Measurements from ENCODE around the gene MTHFD1. TPM values are rescaled to one million over a fixed set of nuclear protein-coding genes. Genes with fewer than 3 reads are reported as not detected.

The MTHFD1 gene
- 99.2 to 123 TPM (median 105 TPM) in 5 replicates for total RNA-seq (2022; extraction: Qiagen RNA extraction)

DNA sequence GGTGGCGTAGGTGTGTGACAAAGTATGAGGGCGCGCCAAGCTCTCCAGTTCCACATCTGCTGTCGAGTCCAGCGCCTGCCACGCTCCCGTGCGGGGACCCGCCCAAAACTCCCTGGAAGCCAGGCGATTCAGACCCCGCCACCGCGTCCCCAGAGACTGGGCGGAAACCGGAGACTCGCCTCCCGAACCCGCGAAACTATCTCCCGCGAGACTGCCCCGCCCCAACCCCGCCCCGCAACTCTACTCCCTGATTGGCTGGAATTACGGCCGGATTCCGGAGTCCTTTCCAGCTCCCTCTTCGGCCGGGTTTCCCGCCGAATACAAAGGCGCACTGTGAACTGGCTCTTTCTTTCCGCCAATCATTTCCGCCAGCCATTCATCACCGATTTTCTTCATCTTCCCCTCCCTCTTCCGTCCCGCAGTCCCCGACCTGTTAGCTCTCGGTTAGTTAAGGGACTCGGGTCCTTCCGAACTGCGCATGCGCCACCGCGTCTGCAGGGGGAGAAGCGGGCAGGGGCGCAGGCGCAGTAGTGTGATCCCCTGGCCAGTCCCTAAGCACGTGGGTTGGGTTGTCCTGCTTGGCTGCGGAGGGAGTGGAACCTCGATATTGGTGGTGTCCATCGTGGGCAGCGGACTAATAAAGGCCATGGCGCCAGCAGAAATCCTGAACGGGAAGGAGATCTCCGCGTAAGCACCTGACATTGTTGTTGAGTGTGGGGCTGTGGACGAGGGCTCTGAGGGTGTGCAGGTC lies at the start of gene MTHFD1:
MTHFD1 (plus strand) TSS at position 572 of the 751 bp plus-strand sequence; CDS start at position 647, 75 bp downstream.

GRCh38 chr14:64465191-64465822 lies 77.2 kb downstream of the MTHFD1 start, which contains the start of gene AKAP5:
Gene AKAP5 (plus strand): TSS chr14:64465499. CDS start chr14:64468395, 2,896 bp downstream.

DNA sequence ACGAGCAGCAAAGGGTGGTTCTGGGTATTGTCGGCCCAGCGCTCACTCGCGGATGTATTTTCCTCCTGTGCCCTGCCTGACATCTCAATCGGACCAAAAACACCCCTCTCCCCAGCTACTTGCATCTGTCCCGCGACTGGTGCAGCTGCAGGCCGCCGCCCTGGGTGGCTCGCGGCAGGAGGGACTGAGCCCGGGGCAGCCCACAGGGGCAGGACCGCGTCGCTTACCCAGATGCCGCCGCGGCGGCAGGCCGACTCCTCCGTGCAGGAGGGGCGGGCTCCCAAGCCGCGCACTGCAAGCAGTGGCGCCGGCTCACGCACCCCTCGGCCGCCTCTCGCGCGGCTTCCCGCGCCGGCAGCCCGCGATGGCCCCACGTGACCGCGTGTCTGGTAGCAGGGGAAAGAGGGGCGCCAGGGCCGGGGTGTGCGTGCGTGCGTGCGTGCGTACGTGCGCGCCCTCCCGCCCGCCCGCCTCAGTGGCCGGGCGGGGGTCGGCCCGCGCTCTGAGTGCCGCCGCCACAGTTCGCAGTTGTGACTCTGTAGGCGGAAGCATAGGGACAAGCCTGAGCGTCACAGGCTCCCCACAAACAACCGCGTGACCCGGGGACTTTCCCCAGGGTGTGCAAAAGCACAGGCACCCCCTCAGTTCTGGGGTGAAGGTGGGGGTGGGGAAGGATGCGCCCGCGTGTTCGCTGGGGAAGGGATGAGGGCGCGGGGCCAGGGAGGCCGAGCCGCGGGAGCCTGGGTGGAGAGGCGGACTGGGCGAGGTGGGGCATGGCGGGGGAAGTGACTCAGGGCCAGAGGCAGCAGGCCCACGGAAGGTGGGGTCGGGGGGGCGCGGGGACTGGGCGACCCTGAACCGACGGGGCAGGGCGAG lies 115.5 kb downstream of the MTHFD1 start, which contains the start of gene ZBTB25:
ZBTB25 (minus strand) TSS at position 405 of the 876 bp plus-strand sequence. CDS start 13,305 bp downstream, outside the sequence.

GRCh38 chr14:64504310-64504896 lies 116.2 kb downstream of the MTHFD1 start, which contains the start of gene ZBTB1:
Gene ZBTB1 (plus strand): TSS chr14:64504770. CDS start chr14:64521505, 16,735 bp downstream.

Other genes with a start within 250 kb of the MTHFD1 start
- gene ESR2, start 94.0 kb upstream of the MTHFD1 start, total RNA-seq (2022; extraction: Qiagen RNA extraction) = 0.04 to 0.08 TPM (median 0.06 TPM) in 5 replicates
- gene AKAP5, start 77.1 kb downstream of the MTHFD1 start, total RNA-seq (2022; extraction: Qiagen RNA extraction) = 0.22 to 0.37 TPM (median 0.31 TPM) in 5 replicates
- 3.8 to 5.7 TPM (median 5.2 TPM) in 5 replicates for gene ZBTB25, start 115.5 kb downstream of the MTHFD1 start, total RNA-seq (2022; extraction: Qiagen RNA extraction)
- 19.5 to 22.0 TPM (median 21.1 TPM) in 5 replicates for gene ZBTB1, start 116.4 kb downstream of the MTHFD1 start, total RNA-seq (2022; extraction: Qiagen RNA extraction)
- 30.7 to 39.2 TPM (median 33.3 TPM) in 5 replicates for gene HSPA2, start 152.4 kb downstream of the MTHFD1 start, total RNA-seq (2022; extraction: Qiagen RNA extraction)
- 0.17 to 0.38 TPM (median 0.33 TPM) in 5 replicates for gene PPP1R36, start 161.6 kb downstream of the MTHFD1 start, total RNA-seq (2022; extraction: Qiagen RNA extraction)